Vagina (tissue), 2 donors: Measurements from ENCODE around the gene ZFPL1.

ENCODE experiments used
- CTCF ChIP-seq, 3 experiments: fragments of 450-650 bp in 2 of 3; fragments of 200-600 bp in 1 of 3; sonication (generic) in 1 of 3; IDR thresholded peaks; one replicate each; pipeline ENCODE4 v1.5.1; 2017 to 2019; ENCODE audit warnings: antibody characterized with exemption in 3 of 3, mild to moderate bottlenecking in 2 of 3, moderate library complexity in 2 of 3
- POLR2AphosphoS5 ChIP-seq, 2 donors: sonication (generic); formaldehyde crosslinking; IDR thresholded peaks; one replicate each; pipeline ENCODE4 v1.9.0; 2017; ENCODE audit warnings: antibody characterized with exemption in 2 of 2, mild to moderate bottlenecking in 2 of 2, low read depth in 1 of 2; ENCODE audit not compliant: insufficient read depth in 1 of 2

- TF ChIP-seq CTCF (IDR thresholded peaks at IDR 0.05) (no peak), POLR2AphosphoS5 (IDR thresholded peaks at IDR 0.05; ENCODE audit: insufficient read depth in 1 of 2, low read depth in 1 of 2) (no peak)
Observed at GRCh38 chr11:65125197-65126056, 41.4 kb downstream of the ZFPL1 start.
